GM20431 (cell line): ENCODE measurements around the gene ZNF304.
"Not testable (repeated sequence)": the region's sequence is repeated elsewhere in the genome, so short reads cannot be mapped to it uniquely, and the experiment has no call there.

Source experiments
- in situ Hi-C: fragments of 300-500 bp; cut with MseI, MboI; formaldehyde crosslinking; loops from one replicate; pipeline ENCODE4 v1.15.0; 2020; ENCODE audit warnings: low sequenced_read_pairs; ENCODE audit not compliant: unreplicated experiment

ZNF304 gene

GRCh38 chr19:57357406-57357805, 6.3 kb downstream of the ZNF304 start:
- in situ Hi-C loops: no loop called here

GRCh38 chr19:57359300-57359699, 8.2 kb downstream of the ZNF304 start:
- in situ Hi-C loops: no loop called here

- in situ Hi-C loops: no loop called here
Observed at GRCh38 chr19:57362419-57362818, 11.3 kb downstream of the ZNF304 start.

DNA sequence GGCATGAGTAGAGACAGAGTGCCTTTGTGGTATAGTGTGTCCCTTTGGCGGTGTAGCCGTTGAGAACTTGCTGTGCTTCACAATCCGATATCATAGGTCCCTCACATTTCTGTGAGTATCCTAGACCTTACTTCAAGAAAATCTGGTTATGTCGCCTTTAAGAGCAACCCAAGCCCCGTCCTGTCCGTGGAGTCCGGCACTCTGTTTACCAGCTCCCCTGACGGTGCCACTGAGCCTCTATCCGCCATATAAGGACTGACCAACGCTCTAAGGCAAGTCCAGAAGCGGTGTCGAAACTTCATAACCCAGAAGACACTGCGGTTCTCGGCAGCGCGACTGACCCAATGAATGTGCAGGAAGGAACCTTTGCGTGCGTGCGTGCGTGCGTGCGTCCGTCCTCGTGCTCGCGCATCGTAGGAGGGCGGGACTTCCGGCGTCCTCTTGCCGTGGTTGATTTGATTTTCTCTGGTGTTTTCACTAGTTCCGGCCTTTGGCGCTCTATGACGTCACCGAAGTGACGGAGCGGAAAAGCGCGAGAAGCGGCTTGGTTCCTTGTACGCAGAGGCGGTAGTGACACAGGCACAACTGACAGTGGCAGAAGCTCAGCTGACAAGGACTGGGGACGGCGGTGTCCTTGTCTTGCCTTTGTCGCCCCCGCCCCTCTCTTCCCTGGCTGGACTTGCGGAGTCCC, 12.1 kb downstream of the ZNF304 start, which contains the start of the genes TRAPPC2B and ZNF547:
Gene TRAPPC2B, plus strand, starts transcription at position 555 of the 691 bp plus-strand sequence. CDS start 1,283 bp downstream, outside the sequence.
Gene ZNF547, plus strand, starts transcription at position 555 of the 691 bp plus-strand sequence. CDS start 5,005 bp downstream, outside the sequence.
- in situ Hi-C loops: no loop called here

GRCh38 chr19:57363688-57364181, 12.7 kb downstream of the ZNF304 start:
- in situ Hi-C loops: no loop called here

DNA sequence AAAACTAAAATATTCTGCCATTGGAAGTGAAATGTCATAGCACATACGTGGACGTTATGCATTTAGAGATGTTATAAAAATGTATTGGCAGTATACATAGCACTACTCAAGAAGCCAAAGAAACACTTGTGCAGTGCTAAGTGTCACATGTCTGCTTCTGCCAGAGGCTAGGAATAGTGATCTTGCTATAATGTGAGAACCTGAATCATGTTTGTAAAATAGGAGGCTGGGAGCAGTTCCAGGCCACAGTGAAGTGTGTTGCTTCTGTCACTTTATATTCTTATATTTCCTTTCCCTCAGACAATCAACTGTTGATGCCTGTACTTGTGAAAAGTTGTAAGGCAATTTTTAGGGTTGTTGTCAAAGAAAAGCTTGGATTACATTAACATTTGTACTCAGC, 15.7 kb downstream of the ZNF304 start:
- in situ Hi-C loops: no loop called here

DNA sequence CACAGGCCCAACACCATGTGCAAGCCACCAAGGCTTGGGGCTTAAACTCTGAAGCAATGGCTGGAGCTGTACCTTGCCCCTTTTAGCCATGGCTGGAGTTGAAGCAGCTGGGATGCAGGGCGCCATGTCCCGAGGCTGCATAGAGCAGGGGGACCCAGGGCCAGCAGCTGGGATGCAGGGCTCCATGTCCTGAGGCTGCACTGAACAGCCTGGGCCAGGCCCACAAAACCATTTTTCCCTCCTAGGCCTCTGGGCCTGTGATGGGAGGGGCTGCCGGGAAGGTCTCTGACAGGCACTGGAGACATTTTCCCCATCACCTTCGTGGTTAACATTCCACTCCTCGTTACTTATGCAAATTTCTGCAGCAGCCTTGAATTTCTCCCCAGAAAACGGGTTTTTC, 23.1 kb downstream of the ZNF304 start:
- in situ Hi-C loops: no loop called here

DNA sequence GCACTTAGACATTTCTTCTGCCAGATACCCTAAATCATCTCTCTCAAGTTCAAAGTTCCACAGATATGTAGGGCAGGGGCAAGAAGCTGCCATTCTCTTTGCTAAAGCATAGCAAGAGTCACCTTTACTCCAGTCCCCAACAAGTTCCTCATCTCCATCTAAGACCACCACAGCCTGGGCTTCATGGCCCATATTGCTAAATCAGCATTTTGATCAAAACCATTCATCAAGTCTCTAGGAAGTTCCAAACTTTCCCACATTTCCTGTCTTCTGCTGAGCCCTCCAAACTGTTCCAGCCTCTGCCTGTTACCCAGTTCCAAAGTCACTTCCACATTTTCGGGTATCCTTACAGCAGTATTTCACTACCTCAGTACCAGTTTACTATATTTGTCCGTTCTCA, 23.6 kb downstream of the ZNF304 start:
- in situ Hi-C loops: not testable (repeated sequence)

DNA sequence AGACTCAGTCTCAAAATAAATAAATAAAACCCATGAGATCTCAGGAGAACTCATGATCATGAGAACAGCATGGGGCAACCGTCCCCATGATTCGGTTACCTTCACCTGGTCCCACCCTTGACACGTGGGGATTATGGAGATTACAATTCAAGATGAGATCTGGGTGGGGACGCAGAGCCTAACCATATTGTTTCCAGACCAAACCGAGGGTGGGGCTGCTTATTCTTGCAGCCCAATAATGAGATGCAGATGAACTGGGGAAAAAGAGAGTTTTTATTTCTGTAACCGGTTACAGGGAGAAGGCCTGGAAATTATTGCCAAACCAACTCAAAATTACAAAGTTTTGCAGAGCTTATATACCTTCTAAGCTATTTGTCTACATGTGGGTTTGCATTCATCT, 25.1 kb downstream of the ZNF304 start:
- in situ Hi-C loops: no loop called here

GRCh38 chr19:57377498-57378146, 26.6 kb downstream of the ZNF304 start:
- in situ Hi-C loops: no loop called here

DNA sequence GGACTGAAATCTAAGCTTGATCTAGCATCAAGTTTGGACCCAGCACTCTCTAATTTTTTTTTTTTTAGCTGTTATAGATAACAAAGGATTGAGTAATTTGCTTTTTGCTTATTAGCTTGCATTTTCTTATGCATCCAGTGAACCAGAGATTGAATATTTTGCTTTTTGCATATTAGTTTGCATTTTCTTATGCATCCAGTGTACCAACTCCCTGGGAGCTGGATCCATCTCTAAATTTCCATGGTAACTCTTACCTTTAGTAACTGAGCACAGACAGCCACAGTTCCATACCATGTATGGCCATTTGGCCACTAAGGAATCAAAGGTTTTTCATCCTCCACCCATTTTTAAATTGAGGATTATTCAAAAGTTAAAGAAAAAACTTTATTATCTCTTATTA, 29.9 kb downstream of the ZNF304 start:
- in situ Hi-C loops: no loop called here

GRCh38 chr19:57382806-57383488, 31.9 kb downstream of the ZNF304 start:
- in situ Hi-C loops: no loop called here

DNA sequence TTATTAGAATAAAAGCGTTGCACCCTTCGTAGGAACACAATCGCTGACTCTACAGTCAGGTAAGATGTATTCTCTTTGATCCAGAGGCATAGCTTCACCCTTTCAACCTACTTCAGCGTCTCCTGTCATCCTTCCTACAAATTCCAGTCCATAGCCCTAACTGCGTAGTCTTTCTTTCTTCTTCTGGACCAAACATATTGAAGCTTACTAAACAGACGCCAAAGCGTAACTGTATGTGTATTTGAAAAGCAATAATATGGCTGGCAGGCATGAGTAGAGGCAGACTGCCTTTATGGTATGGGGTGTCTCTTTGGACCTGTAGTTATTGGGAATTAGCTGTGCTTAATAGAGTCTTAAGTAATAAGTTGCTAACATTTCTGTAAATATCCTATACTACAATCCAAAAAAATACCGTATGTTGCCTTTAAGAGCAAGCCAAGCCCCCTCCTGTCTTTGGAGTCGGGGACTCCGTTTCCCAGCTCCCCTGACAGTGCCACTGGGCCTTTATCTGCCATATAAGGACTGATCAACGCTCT, 38.2 kb downstream of the ZNF304 start:
- in situ Hi-C loops: no loop called here

DNA sequence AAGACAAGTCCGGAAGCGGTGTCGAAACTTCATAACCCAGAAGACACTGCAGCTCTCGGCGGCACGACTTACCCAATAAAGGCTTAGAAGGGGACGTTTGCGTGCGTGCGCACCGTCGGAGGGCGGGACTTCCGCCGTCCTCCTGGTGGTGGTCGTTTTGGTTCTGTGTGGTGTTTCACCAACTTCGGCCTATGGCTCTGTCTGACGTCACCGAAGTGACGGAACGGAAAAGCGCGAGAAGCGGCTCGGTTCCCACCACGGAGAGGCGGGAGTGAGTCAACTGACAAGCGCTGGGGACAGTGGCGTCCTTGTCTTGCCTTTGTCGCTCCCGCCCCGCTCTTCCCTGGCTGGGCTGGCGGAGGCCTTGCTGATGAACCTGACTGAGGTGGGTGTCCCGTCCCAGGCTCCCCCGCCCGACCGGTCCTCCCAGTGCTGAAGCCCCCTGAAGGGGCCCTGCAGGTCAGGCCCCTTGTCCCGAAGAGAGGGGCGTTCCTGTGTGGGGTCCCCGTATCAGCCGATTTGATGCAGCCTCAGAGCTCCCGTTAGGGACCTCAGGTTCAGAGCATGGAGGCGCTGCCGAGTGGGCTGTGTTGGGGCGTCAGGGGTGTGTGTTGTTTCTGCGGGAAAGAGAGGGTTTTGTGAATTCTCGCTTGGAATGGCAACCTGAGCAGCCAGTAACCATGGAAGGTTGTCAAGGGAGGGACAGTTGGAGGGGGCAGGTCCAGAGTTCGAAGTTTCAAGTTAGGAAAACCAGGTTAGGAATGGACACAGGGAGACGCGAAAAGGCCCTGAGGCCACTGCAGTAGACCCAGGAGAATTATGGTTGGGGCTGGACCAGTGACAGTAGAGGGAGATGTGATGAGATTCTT, 38.9 kb downstream of the ZNF304 start, which contains the start of gene ZNF548:
Gene ZNF548, plus strand, starts transcription at position 125 of the 869 bp plus-strand sequence. Its CDS starts 246 bp downstream, at position 371.
- in situ Hi-C loops: no loop called here

GRCh38 chr19:57395710-57396109, 44.6 kb downstream of the ZNF304 start:
- in situ Hi-C loops: no loop called here

DNA sequence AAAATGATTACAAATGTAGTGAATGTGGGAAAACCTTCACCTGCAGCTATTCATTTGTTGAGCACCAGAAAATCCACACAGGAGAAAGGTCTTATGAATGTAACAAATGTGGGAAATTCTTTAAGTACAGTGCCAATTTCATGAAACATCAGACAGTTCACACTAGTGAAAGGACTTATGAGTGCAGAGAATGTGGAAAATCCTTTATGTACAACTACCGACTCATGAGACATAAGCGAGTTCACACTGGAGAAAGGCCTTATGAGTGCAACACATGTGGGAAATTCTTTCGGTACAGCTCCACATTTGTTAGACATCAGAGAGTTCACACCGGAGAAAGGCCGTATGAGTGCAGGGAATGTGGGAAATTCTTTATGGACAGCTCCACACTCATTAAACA, 47.8 kb downstream of the ZNF304 start:
- in situ Hi-C loops: no loop called here

DNA sequence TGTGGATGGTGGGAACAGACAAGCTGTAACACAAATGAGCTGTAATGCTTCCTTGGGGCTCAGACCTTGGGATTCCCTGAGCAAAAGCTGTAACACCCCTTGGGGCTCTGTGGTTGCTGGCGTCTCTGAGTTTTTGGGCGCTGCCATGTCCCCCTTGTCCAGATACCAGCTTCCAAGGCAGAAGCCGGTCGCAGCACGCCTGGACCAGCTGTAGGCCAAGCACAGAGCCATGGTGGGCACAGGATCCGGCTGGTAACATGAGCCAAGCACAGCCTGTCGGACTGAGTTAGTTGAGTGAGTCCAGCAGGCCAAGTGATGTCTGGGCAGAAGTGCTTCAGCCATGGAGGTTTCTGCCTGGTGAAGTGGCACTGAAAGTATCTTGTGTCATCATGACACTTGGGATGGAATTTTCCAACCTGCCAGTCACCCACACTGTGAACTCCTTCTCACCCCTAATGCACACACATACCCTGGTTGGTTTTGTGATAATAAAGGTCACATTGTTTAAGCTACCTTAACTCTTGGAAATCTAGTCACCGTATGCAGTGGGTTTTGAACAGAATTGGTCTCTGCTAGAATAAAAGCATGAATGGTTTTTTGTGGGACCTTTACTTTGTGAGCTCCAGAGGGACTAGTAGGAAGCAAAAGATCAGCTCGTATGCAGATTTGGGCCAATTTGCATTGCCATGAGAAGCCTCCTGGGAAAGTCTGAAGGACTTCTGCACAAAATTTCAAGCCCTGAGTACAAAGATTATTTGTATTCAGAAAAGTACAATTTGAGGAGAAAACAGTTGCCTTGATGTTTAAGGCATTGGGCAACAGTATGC, 52.9 kb downstream of the ZNF304 start:
- in situ Hi-C loops: no loop called here

DNA sequence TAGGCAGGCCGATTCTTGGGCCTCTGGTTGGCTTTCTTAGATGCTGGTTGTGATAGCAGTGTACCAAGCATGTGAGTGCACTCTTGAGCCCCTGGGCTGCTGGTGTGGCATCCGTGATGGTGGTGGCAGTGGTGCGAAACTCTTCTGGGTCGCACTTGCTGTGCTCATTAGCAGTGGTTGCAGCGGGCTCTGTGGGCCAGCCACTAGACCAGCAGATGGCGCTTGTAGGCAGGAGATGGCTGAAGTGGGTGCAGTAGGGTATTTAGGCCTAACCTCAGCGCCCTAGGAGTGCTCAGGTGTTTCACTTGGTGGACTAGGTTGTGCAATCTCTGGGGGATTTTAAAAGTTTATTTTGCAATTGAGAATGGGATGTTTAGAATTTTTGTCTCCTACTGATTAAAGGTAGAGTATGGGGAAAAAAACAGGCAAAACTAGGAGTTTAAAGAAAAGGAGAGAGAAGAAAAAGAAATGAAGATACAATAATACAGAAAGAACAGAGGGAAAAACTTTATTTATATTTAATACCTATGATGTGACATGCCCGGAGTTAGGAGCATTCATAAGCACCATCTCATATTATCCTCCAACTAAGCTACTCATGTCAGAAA, 55.5 kb downstream of the ZNF304 start:
- in situ Hi-C loops: no loop called here
